RWPE1 (cell line): ENCODE measurements around the gene GMNN.
"Not testable (repeated sequence)": the region's sequence is repeated elsewhere in the genome, so short reads cannot be mapped to it uniquely, and the experiment has no call there.

Experiments used
- CTCF ChIA-PET: fragments of 350-600 bp; sonication (Branson Sonifier 250); formaldehyde crosslinking; extraction: SDS; loops from one replicate; lab custom pipeline; 2021; lab: Yijun Ruan, JAX
- POLR2A ChIA-PET: fragments of 400-600 bp; formaldehyde crosslinking; extraction: SDS; loops from one replicate; lab custom pipeline; 2020; ENCODE audit warnings: antibody characterized with exemption; ENCODE audit not compliant: low non-redundant PET; lab: Yijun Ruan, JAX
- DNase-seq: peaks from one replicate; pipeline ENCODE4 v3.0.0; 2012; ENCODE audit warnings: low spot score
- H3K27ac ChIP-seq: fragments of 450-650 bp; 2 replicates; pipeline ENCODE4 v1.5.1; 2017
- TF ChIP-seq, protein P1 (sequence below): fragments of 450-650 bp; conservative IDR thresholded peaks from 2 replicates; pipeline ENCODE4 v1.5.1; 2017; ENCODE audit warnings: low read depth, mild to moderate bottlenecking

GMNN gene

DNA sequence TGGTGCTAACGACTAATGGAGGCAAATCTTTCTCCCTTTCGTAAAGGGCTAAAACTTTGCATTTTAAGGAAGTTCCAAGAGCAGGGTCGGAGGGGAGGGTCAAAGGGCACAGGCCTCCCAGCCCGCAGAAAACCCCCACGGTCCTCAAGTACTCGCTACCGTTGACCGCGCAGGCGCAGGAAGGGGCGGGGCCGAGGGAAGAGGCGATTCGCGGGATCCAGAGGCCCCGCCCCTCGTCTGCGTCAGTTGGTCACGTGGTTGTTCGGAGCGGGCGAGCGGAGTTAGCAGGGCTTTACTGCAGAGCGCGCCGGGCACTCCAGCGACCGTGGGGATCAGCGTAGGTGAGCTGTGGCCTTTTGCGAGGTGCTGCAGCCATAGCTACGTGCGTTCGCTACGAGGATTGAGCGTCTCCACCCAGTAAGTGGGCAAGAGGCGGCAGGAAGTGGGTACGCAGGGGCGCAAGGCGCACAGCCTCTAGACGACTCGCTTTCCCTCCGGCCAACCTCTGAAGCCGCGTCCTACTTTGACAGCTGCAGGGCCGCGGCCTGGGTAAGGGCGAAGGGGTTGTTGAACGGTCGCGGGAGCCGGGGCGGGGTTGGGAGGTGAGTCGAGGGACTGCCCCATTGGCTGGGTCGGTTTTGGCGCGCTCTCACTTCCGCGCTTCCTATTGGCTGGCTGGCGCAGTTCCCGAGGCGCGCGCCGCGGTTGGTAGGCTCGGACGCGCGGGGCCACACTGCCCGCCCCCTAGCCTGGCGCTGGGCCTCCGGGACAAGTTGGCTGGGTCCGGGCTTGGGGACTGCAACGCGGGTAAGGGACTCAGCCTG lies at the start of gene GMNN:
GMNN (plus strand) TSS at position 242 of the 824 bp plus-strand sequence. CDS start 2,310 bp downstream, outside the sequence.
- TF ChIP-seq, protein P1, sequence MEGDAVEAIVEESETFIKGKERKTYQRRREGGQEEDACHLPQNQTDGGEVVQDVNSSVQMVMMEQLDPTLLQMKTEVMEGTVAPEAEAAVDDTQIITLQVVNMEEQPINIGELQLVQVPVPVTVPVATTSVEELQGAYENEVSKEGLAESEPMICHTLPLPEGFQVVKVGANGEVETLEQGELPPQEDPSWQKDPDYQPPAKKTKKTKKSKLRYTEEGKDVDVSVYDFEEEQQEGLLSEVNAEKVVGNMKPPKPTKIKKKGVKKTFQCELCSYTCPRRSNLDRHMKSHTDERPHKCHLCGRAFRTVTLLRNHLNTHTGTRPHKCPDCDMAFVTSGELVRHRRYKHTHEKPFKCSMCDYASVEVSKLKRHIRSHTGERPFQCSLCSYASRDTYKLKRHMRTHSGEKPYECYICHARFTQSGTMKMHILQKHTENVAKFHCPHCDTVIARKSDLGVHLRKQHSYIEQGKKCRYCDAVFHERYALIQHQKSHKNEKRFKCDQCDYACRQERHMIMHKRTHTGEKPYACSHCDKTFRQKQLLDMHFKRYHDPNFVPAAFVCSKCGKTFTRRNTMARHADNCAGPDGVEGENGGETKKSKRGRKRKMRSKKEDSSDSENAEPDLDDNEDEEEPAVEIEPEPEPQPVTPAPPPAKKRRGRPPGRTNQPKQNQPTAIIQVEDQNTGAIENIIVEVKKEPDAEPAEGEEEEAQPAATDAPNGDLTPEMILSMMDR, result no peak
- CTCF ChIA-PET, result no interaction called here
- peak within 1 kb of the TSS; percentile 99 for H3K27ac ChIP-seq
- DNase-seq, result peak; percentile 96
- POLR2A ChIA-PET, result interaction anchor here (0.6 kb wide), 2 partner anchors 29 to 65 kb away, joined by 3 to 9 read pairs; no protein-coding TSS in a partner anchor

DNA sequence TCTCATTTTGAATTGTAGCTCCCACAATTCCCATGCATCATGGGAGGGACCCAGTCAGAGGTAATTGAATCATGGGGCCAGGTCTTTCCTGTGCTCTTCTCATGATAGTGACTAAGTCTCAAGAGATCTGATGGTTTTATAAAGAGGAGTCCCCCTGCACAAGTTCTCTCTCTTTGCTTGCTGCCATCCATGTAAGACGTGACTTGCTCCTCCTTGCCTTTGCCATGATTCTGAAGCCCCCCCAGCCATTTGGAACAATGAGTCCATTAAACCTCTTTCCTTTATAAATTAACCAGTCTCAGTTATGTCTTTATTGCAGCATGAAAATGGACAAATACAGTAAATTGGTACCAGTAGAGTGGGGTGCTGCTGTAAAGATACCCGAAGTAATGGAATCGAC lies 44.1 kb upstream of the GMNN start:
- POLR2A ChIA-PET, H3K27ac ChIP-seq, CTCF ChIA-PET, DNase-seq: not testable (repeated sequence)

DNA sequence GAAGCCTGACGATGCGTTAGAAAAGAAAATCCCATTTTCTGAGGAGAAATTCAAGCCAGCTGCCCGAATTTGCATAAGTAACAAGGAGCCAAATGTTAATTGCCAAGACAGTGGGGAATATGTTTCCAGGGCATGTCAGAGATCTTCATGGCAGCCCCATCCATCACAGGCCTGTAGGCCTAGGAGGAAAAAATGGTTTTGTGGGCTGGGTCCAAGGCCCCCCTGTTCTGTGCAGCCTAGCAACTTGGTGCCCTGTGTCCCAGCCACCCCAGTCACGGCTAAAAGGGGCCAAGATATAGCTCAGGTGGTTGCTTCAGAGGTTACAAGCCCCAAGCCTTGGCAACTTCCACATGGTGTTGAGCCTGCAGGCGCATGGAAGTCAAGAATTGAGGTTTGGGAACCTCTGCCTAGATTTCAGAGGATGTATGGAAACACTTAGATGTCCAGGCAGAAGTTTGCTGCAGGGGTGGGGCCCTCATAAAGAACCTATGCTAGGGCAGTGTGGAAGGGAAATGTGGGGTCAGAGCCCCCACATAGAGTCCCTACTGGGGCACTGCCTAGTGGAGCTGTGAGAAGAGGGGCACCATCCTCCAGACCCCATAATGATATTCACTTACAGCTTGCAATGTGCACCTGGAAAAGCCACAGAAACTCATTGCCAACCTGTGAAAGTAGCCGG lies 43.1 kb upstream of the GMNN start:
- DNase-seq, H3K27ac ChIP-seq, POLR2A ChIA-PET, CTCF ChIA-PET: not testable (repeated sequence)

- H3K27ac ChIP-seq, result no peak overlapping the region
- TF ChIP-seq, protein P1, result no peak
- no peak for DNase-seq
- CTCF ChIA-PET, result no interaction called here
- POLR2A ChIA-PET, result no interaction called here
Measured at GRCh38 chr6:24734166-24734565, 40.6 kb upstream of the GMNN start.

DNA sequence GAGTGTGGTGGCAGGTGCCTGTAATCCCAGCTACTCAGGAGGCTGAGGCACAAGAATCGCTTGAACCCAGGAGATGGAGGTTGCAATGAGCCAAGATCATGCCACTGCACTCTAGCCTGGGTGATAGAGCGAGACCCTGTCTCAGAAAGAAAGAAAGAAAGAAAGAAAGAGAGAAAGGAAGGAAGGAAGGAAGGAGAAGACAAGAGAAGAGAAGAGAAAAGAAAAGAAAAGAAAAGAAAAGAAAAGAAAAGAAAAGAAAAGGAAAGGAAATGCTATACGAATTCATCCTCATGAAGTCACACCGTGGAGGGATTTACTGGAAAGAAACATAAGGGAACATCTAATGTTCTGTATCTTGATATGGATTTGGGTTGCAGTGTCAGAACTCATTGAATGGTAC lies 40.0 kb upstream of the GMNN start:
- CTCF ChIA-PET, result interaction anchor here (1.0 kb wide), 1 partner anchor 154 kb away, joined by 3 read pairs; no protein-coding TSS in a partner anchor
- POLR2A ChIA-PET, H3K27ac ChIP-seq, DNase-seq: not testable (repeated sequence)

- ChIA-PET POLR2A (interaction anchor here (0.9 kb wide), 1 partner anchor 17 kb away, joined by 3 read pairs; no protein-coding TSS in a partner anchor), CTCF (interaction anchor here (1.0 kb wide), 1 partner anchor 158 kb away, joined by 3 read pairs; no protein-coding TSS in a partner anchor)
- peak overlapping the region; percentile 72 for H3K27ac ChIP-seq
- no peak for DNase-seq
- TF ChIP-seq, protein P1, result no peak
Measured at GRCh38 chr6:24738741-24739140, 36.0 kb upstream of the GMNN start.

DNA sequence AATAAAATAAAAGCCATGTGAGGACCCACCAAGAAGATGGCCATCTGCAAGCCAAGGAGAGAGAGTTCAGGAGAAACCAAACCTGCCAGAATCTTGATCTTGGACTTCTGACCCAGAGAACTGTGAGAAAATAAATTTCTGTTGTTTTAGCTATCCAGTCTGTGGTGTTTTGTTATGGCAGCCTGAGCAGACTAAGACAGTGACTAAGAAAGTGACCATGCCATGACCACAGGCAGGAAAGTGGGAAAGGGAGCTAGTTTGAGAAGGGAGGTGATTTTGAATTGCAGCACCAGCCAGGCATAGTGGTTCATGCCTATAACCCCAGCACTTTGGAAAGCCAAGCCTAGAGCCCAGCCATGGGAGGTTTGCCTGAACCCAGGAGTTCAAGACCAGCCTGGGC lies 33.9 kb upstream of the GMNN start:
- TF ChIP-seq, protein P1, result no peak
- H3K27ac ChIP-seq, result peak overlapping the region; percentile 39; the same call in 1 of the 2 replicates
- no peak for DNase-seq
- CTCF ChIA-PET, result interaction anchor here (0.6 kb wide), 1 partner anchor 449 kb away, joined by 3 read pairs; no protein-coding TSS in a partner anchor
- POLR2A ChIA-PET, result no interaction called here
